PC-9 (cell line): ENCODE results near the gene LARGE1. TPM values are rescaled to one million over a fixed set of nuclear protein-coding genes. Genes with fewer than 3 reads are reported as not detected.

ENCODE experiments used
- BruUV-seq: library from RNA; stranded (reverse); fragments of 400-500 nt; replicated peaks from 2 replicates; lab custom pipeline; 2021; lab: Mats Ljungman, UMichigan
- CTCF ChIA-PET: fragments of 300-600 bp; sonication (Branson Sonifier 250); formaldehyde crosslinking; loops from one replicate; lab custom pipeline; 2022; ENCODE audit warnings: antibody characterized with exemption; lab: Charles Lee
- POLR2A ChIA-PET: fragments of 300-600 bp; sonication (Branson Sonifier 250); formaldehyde crosslinking; loops from one replicate; lab custom pipeline; 2022; ENCODE audit warnings: antibody characterized with exemption; ENCODE audit not compliant: unreplicated experiment; lab: Charles Lee
- DNase-seq, 2 experiments: peaks; one replicate each; pipeline versions ENCODE4 v3.0.0 to v3.0.0-alpha.2; 2015 to 2022; ENCODE audit warnings: mixed read lengths in 1 of 2
- H2AFZ ChIP-seq: fragments of 200-600 bp; sonication (generic); 2 replicates; pipeline ENCODE4 v1.8.1; 2017; ENCODE audit warnings: antibody characterized with exemption
- H3F3A ChIP-seq: fragments of 200-600 bp; sonication (generic); 2 replicates; pipeline ENCODE4 v1.8.1; 2017; ENCODE audit warnings: antibody characterized with exemption, mild to moderate bottlenecking, low read depth; ENCODE audit not compliant: insufficient read depth
- H3K27ac ChIP-seq: fragments of 200-600 bp; sonication (generic); 2 replicates; pipeline ENCODE4 v1.6.1; 2016; ENCODE audit warnings: mixed run types
- H3K27me3 ChIP-seq: fragments of 200-600 bp; sonication (generic); 2 replicates; pipeline ENCODE4 v1.6.1; 2016; ENCODE audit warnings: low read depth, mixed run types; ENCODE audit not compliant: insufficient read depth
- H3K36me3 ChIP-seq: fragments of 200-600 bp; sonication (generic); 2 replicates; pipeline ENCODE4 v1.6.1; 2016; ENCODE audit warnings: low read depth, mixed run types
- H3K4me1 ChIP-seq: fragments of 200-600 bp; sonication (generic); replicated peaks from 2 replicates; pipeline ENCODE4 v1.6.1; 2016; ENCODE audit warnings: mixed run types; ENCODE audit not compliant: insufficient read depth
- H3K4me2 ChIP-seq: fragments of 200-600 bp; sonication (generic); 2 replicates; pipeline ENCODE4 v1.6.1; 2017; ENCODE audit warnings: mixed run types
- H3K4me3 ChIP-seq: fragments of 200-600 bp; sonication (generic); 2 replicates; pipeline ENCODE4 v1.6.1; 2016; ENCODE audit warnings: mixed run types
- H3K79me2 ChIP-seq: fragments of 200-600 bp; sonication (generic); 2 replicates; pipeline ENCODE4 v1.6.1; 2017; ENCODE audit warnings: low read depth, mixed run types
- H3K9me2 ChIP-seq: fragments of 200-600 bp; sonication (generic); 2 replicates; pipeline ENCODE4 v1.8.1; 2017; ENCODE audit warnings: mild to moderate bottlenecking; ENCODE audit not compliant: insufficient read depth
- H3K9me3 ChIP-seq: fragments of 200-600 bp; sonication (generic); 2 replicates; pipeline ENCODE4 v1.8.1; 2016; ENCODE audit warnings: low read depth; ENCODE audit not compliant: insufficient read depth
- H4K20me1 ChIP-seq: fragments of 200-600 bp; sonication (generic); 2 replicates; pipeline ENCODE4 v1.8.1; 2017; ENCODE audit not compliant: insufficient read depth
- CTCF ChIP-seq: fragments of 200-600 bp; sonication (generic); conservative IDR thresholded peaks from 2 replicates; pipeline ENCODE4 v1.6.1; 2017; ENCODE audit warnings: mixed run types, antibody characterized with exemption, mild to moderate bottlenecking, moderate library complexity
- EZH2 ChIP-seq: fragments of 200-600 bp; sonication (generic); IDR thresholded peaks from 2 replicates; pipeline ENCODE4 v1.8.0; 2017; ENCODE audit warnings: antibody characterized with exemption, low read depth
- intact Hi-C: fragments of 100-400 bp; cut with micrococcal nuclease; formaldehyde crosslinking; loops from one replicate; pipeline ENCODE4 v1.10.0; 2022; ENCODE audit not compliant: unreplicated experiment
- total RNA-seq: library from RNA; stranded (reverse); gene quantifications from 2 replicates; pipeline ENCODE4 v1.2.3, GENCODE V29; 2021

The LARGE1 gene
- total RNA-seq, 1 experiment from 2014 or later = 12.5 TPM

- no peaks in the 10 kb centered on the region for H3K9me2 ChIP-seq
- BruUV-seq = no TSS peak
- no peaks in the 10 kb centered on the region for H3K4me1 ChIP-seq
- H3K79me2 ChIP-seq = no peaks in the 10 kb centered on the region
- H3K36me3 ChIP-seq = no peaks in the 10 kb centered on the region
- CTCF ChIA-PET = no interaction called here
- H3K9me3 ChIP-seq = no peaks in the 10 kb centered on the region
- TF ChIP-seq CTCF (no peak), EZH2 (no peak)
- no peak overlapping the region for H2AFZ ChIP-seq
- no peak overlapping the region for H3K4me2 ChIP-seq
- H4K20me1 ChIP-seq = no peaks in the 10 kb centered on the region
- DNase-seq = no peak
- no peaks in the 10 kb centered on the region for H3K27me3 ChIP-seq
- no peak overlapping the region for H3K4me3 ChIP-seq
- POLR2A ChIA-PET = no interaction called here
- H3F3A ChIP-seq = no peaks in the 10 kb centered on the region
- intact Hi-C loops = no loop called here
- H3K27ac ChIP-seq = no peak overlapping the region
Measured at GRCh38 chr22:33563220-33563964, 356.9 kb downstream of the LARGE1 start.

- POLR2A ChIA-PET = no interaction called here
- H3K4me1 ChIP-seq = no peaks in the 10 kb centered on the region
Measured at GRCh38 chr22:33562501-33562900, 357.8 kb downstream of the LARGE1 start.

GRCh38 chr22:33561149-33561807 lies 359.0 kb downstream of the LARGE1 start:
- Histone ChIP-seq H3K27me3 (no peaks in the 10 kb centered on the region), H3K9me3 (no peaks in the 10 kb centered on the region), H3K9me2 (no peaks in the 10 kb centered on the region), H4K20me1 (no peaks in the 10 kb centered on the region), H2AFZ (no peak overlapping the region), H3K79me2 (no peaks in the 10 kb centered on the region), H3K4me1 (no peaks in the 10 kb centered on the region), H3K27ac (no peak overlapping the region), H3F3A (no peaks in the 10 kb centered on the region), H3K4me3 (no peak overlapping the region), H3K36me3 (no peaks in the 10 kb centered on the region), H3K4me2 (no peak overlapping the region)
- DNase-seq = no peak
- no peak for TF ChIP-seq EZH2
- ChIA-PET CTCF (no interaction called here), POLR2A (interaction anchor here (0.6 kb wide), 1 partner anchor 145 kb away, joined by 4 read pairs; no protein-coding TSS in a partner anchor)
- intact Hi-C loops = no loop called here
- BruUV-seq = no TSS peak

More at GRCh38 chr22:33562501-33562900, 357.8 kb downstream of the LARGE1 start:
- Histone ChIP-seq H3K27me3 (no peaks in the 10 kb centered on the region), H3K36me3 (no peaks in the 10 kb centered on the region), H3K4me2 (no peak overlapping the region), H3F3A (no peaks in the 10 kb centered on the region), H3K9me3 (no peaks in the 10 kb centered on the region), H3K4me3 (no peak overlapping the region), H3K27ac (no peak overlapping the region), H2AFZ (no peak overlapping the region), H3K79me2 (no peaks in the 10 kb centered on the region), H3K9me2 (no peaks in the 10 kb centered on the region), H4K20me1 (no peaks in the 10 kb centered on the region)
- TF ChIP-seq CTCF = no peak
- no peak for TF ChIP-seq EZH2
- intact Hi-C loops = no loop called here
- no peak for DNase-seq
- CTCF ChIA-PET = no interaction called here
- no TSS peak for BruUV-seq
